Heart left ventricle (tissue), 16 donors: Measurements from ENCODE around the gene GLE1. TPM values are rescaled to one million over a fixed set of nuclear protein-coding genes. Genes with fewer than 3 reads are reported as not detected.
A peak's percentile ranks its signal among the peaks of the same experiment; 100 is the strongest.

ENCODE experiments used
- ATAC-seq, 4 donors: fragments of 200-7000 bp; cut with Tn5 transposase; one replicate each; pipeline ENCODE4 v1.9.1; 2020 to 2022; ENCODE audit warnings: moderate library complexity in 4 of 4, mild to moderate bottlenecking in 3 of 4, moderate number of reproducible peaks in 1 of 4
- DNase-seq, 5 donors: peaks; one replicate each; pipeline ENCODE4 v3.0.0-alpha.2; 2020
- H3K27ac ChIP-seq, 12 donors: fragments of 200-600 bp; sonication (generic) in 4 of 12; one replicate each; pipeline versions ENCODE4 v1.5.0 to v1.8.0; 2016 to 2022; ENCODE audit warnings: mild to moderate bottlenecking in 2 of 12
- H3K27me3 ChIP-seq, 9 donors: fragments of 200-600 bp; sonication (generic) in 2 of 9; one replicate each; pipeline versions ENCODE4 v1.5.1 to v1.8.0; 2016 to 2022; ENCODE audit warnings: mild to moderate bottlenecking in 3 of 9
- H3K36me3 ChIP-seq, 9 donors: fragments of 200-600 bp; sonication (generic) in 2 of 9; one replicate each; pipeline versions ENCODE4 v1.5.0 to v1.8.0; 2018 to 2022; ENCODE audit warnings: mild to moderate bottlenecking in 2 of 9
- H3K4me1 ChIP-seq, 12 donors: fragments of 200-600 bp; sonication (generic) in 4 of 12; one replicate each; pipeline versions ENCODE4 v1.5.0 to v1.8.0; 2016 to 2022; ENCODE audit warnings: mild to moderate bottlenecking in 3 of 12
- H3K4me3 ChIP-seq, 12 donors: fragments of 200-600 bp; sonication (generic) in 4 of 12; one replicate each; pipeline versions ENCODE4 v1.5.0 to v1.8.0; 2017 to 2022; ENCODE audit warnings: mild to moderate bottlenecking in 9 of 12, moderate library complexity in 4 of 12
- H3K9me3 ChIP-seq, 12 donors: fragments of 200-600 bp; sonication (generic) in 4 of 12; one replicate each; pipeline versions ENCODE4 v1.5.0 to v1.8.0; 2016 to 2022; ENCODE audit warnings: mild to moderate bottlenecking in 1 of 12
- CTCF ChIP-seq, 12 donors: fragments of 200-600 bp; sonication (generic) in 4 of 12; IDR thresholded peaks; one replicate each; pipeline versions ENCODE4 v1.5.0 to v1.8.0; 2018 to 2022; ENCODE audit warnings: antibody characterized with exemption in 12 of 12, mild to moderate bottlenecking in 5 of 12
- POLR2A ChIP-seq, 2 donors: fragments of 450-650 bp; IDR thresholded peaks; one replicate each; pipeline ENCODE4 v1.6.1; 2017; ENCODE audit warnings: antibody characterized with exemption in 2 of 2, mild to moderate bottlenecking in 2 of 2, moderate library complexity in 2 of 2
- WGBS, 4 donors: extraction: QIAGEN DNeasy Blood & Tissue Kit in 2 of 4; methylation state at CpG; one replicate each; pipeline versions ENCODE4 v1.1.5 to v1.1.7; 2013 to 2018; 5-methylcytosine and 5-hydroxymethylcytosine counted together
- intact Hi-C, 10 donors: fragments of 100-400 bp; cut with DNase I; formaldehyde crosslinking; loops; one replicate each; pipeline versions ENCODE4 v1.11.1 to v1.14.2; 2022
- polyA plus RNA-seq, 2 donors: library from polyadenylated mRNA; stranded (reverse); fragments of 200-250 nt; gene quantifications; one replicate each; pipeline ENCODE4 v1.2.3, GENCODE V29; 2013
- total RNA-seq, 9 donors: library from RNA; depleted of rRNA in 2 of 9; stranded (reverse); fragments of >200 nt in 2 of 9; fragmentation: NEBNext Ultra II Directional in 3 of 9; extraction: Animal tissue kit (Norgen Biotek cat#: 25700) in 3 of 9; gene quantifications; one replicate each; pipeline versions ENCODE4 v1.1.0 to v1.2.4, GENCODE V29; 2016 to 2023
- donor health status: ischemic (EF 13 %, LVEDD 7.1; RV severe dilation, severe dysfunction).
- donor health status: healthy with polysubstance abuse.
- donor health status: DM: no; HTN: yes; CAD: no.
- donor health status: DM: no; HTN: no; CAD: no.
- donor health status: ischemic (EF 25% LVEDD 6.9; RV normal size, moderate dysfunction).
- donor health status: ischemic (EF 25% LVEDD 5.7; RV mildly dilated, moderate dysfunction).
- donor health status: healthy.
- donor health status: DM: yes; HTN: yes; CAD: no.
- donor health status: ischemic (EF 35%, LVEDD 5.7; RV mildly dilated, moderate dysfunction).
- donor health status: nonischemic (EF 11% LVEDD 7.7; RV severe dilation, severe dysfunction).
- donor health status: DM: yes; HTN: yes; CAD: no.
- donor health status: PGD.
- donor health status: ischemic (EF 29% LVEDD 5.4; RV normal size, mild dysfunction).
- donor health status: nonischemic (EF 23%, LVEDD 6.1; RV moderate dilation, normal function).

The GLE1 gene
- total and polyA plus RNA-seq, 11 donors: 7.5 to 23.5 (median 19.9) TPM

- TF ChIP-seq POLR2A (IDR thresholded peaks at IDR 0.05) (no peak), CTCF (IDR thresholded peaks at IDR 0.05) (no peak)
- H3K27me3 ChIP-seq: no peaks in the 10 kb centered on the region
- intact Hi-C loops: no loop called here
- H3K4me3 ChIP-seq: no peak overlapping the region
- 76 to 100% (median 90%) methylated on average over 3 of the region's 3 CpGs for WGBS, 4 donors
- no peak overlapping the region for H3K27ac ChIP-seq
- DNase-seq (no peak), ATAC-seq (no peak)
- H3K36me3 ChIP-seq: peaks cover 0 to 33% (median 18%) of the 10 kb centered on the region in 9 donors
- peaks cover 3 to 27% (median 23%) of the 10 kb centered on the region in 12 donors for H3K4me1 ChIP-seq
- no peaks in the 10 kb centered on the region for H3K9me3 ChIP-seq
Measured at GRCh38 chr9:128546504-128546903, 42.0 kb downstream of the GLE1 start.

DNA sequence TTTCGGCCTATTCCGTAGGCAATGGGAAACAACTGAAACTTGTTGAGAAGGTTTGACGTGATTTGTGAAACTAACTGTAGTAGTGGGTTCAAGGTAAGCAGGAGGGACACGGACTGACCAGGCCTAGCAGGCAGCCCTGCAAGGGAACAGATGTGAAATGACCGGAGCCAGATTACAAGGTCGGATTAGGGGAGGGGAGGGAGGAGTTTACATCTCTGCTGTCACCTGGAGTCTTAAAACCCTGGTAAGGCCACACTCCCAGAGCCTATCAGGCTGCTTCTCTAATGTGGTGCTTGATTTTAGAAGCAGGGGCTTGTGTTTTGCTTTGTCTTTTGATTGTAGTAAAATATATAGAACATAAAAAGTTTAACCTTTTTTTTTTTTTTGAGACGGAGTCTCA, 44.4 kb downstream of the GLE1 start:
- Histone ChIP-seq H3K27me3 (no peaks in the 10 kb centered on the region), H3K36me3 (peaks cover 0 to 9% (median 0%) of the 10 kb centered on the region in 9 donors), H3K9me3 (no peaks in the 10 kb centered on the region), H3K27ac (peak overlapping the region in 5 of 12 donors; percentile 92 to 100 (median 99)), H3K4me3 (no peak overlapping the region), H3K4me1 (peaks cover 4 to 39% (median 28%) of the 10 kb centered on the region in 12 donors)
- DNase-seq (no peak), ATAC-seq (no peak)
- intact Hi-C loops: no loop called here
- no peak for TF ChIP-seq POLR2A (IDR thresholded peaks at IDR 0.05)
- TF ChIP-seq CTCF (IDR thresholded peaks at IDR 0.05): no peak
- whole genome bisulfite sequencing, 4 donors: 91 to 93% (median 92%) methylated on average over 7 of the region's 7 CpGs

GRCh38 chr9:128550226-128550625, 45.7 kb downstream of the GLE1 start:
- peak overlapping the region in 3 of 12 donors; percentile 16 to 98 (median 77) for H3K4me3 ChIP-seq

More at GRCh38 chr9:128550226-128550625, 45.7 kb downstream of the GLE1 start:
- no peak for ATAC-seq
- no peaks in the 10 kb centered on the region for H3K27me3 ChIP-seq
- DNase-seq: no peak
- H3K4me1 ChIP-seq: peaks cover 8 to 53% (median 40%) of the 10 kb centered on the region in 12 donors
- H3K36me3 ChIP-seq: no peaks in the 10 kb centered on the region
- intact Hi-C loops: loop anchor here in 4 of 10 donors (5.0 kb wide), 2 partner anchors 48 to 93 kb away; partner anchors contain the start of genes GLE1 (in 2 of the 4) and ODF2 (in 2 of the 4)
- TF ChIP-seq POLR2A (IDR thresholded peaks at IDR 0.05) (no peak), CTCF (IDR thresholded peaks at IDR 0.05) (no peak)
- WGBS, 4 donors: 60 to 69% (median 66%) methylated on average over 2 of the region's 2 CpGs
- H3K9me3 ChIP-seq: no peaks in the 10 kb centered on the region
- peak overlapping the region; percentile 92 to 100 (median 98) for H3K27ac ChIP-seq
